Ishikawa (cell line): ENCODE data around the gene ZBED4.

Experiments used
- EP300 ChIP-seq: IDR thresholded peaks from 2 replicates; pipeline ENCODE4 v1.6.1; 2012; ENCODE audit warnings: borderline replicate concordance
- MAX ChIP-seq: IDR thresholded peaks from 2 replicates; pipeline ENCODE4 v1.6.1; 2012
- ZBTB7A ChIP-seq: IDR thresholded peaks from 2 replicates; pipeline ENCODE4 v1.6.1; 2012; ENCODE audit warnings: low read depth

DNA sequence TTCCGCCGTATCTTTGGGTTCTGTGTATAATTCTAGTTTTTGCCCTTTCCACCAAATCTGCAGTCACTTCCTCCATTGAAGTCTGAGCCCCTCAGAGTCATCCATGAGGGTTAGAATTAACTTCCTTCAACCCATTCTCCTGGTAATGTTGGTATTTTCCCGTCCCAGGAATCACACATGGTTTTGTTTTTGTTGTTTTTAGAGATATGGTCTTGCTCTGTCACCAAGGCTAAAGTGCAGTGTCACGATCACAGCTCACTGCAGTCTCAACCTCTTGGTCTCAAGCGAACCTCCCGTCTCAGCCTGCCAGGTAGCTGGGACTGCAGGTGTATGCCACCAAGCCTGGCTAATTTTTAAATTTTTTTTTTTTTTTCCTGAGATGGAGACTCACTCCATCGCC lies 18.7 kb downstream of the ZBED4 start:
- TF ChIP-seq ZBTB7A (no peak), MAX (no peak), EP300 (no peak)
